Liver (tissue), 3 donors: ENCODE measurements around the gene VSNL1.

ENCODE experiments used
- JUND ChIP-seq, 2 donors: IDR thresholded peaks; 2 replicates each; pipeline ENCODE4 v1.6.1; 2016; ENCODE audit warnings: antibody characterized with exemption in 2 of 2
- SP1 ChIP-seq: IDR thresholded peaks from 2 replicates; pipeline ENCODE4 v1.6.1; 2018; ENCODE audit warnings: antibody characterized with exemption, mild to moderate bottlenecking
- TAF1 ChIP-seq: conservative IDR thresholded peaks from 2 replicates; pipeline ENCODE4 v1.6.1; 2016; ENCODE audit warnings: antibody characterized with exemption, mild to moderate bottlenecking
- YY1 ChIP-seq: IDR thresholded peaks from 2 replicates; pipeline ENCODE4 v1.6.1; 2016; ENCODE audit warnings: antibody characterized with exemption, mild to moderate bottlenecking
- TF ChIP-seq, protein P1 (sequence below): fragments of 150-350 bp; IDR thresholded peaks from 2 replicates; pipeline ENCODE4 v1.5.1; 2017; ENCODE audit warnings: improper control_type of control experiment, low read depth, low read length; ENCODE audit not compliant: missing input control
- TF ChIP-seq, protein P2 (sequence below): IDR thresholded peaks from 2 replicates; pipeline ENCODE4 v1.6.1; 2016; ENCODE audit warnings: antibody characterized with exemption
- TF ChIP-seq, protein P3 (sequence below): IDR thresholded peaks from 2 replicates; pipeline ENCODE4 v1.6.1; 2016; ENCODE audit warnings: antibody characterized with exemption, mild to moderate bottlenecking
- donor health status: healthy.
- donor health status: healthy.

DNA sequence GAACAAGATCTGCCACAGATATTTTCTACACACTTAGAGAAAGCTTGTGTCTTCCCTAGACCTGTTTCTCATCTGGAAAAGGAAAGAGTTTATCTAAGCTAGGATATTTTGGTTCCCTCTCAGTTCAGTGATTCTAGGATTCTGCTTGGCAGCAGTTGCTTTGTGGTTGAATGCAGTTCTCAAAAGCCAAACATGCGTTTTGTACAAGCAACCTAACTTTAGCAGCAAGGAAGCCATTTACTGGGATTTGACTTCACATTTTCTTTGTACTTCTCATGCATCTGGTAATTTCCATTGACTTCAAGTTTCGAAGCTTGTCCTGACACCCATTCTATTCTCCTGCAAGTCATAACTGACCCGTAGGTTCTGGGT lies 33.3 kb downstream of the VSNL1 start:
- TF ChIP-seq, protein P1, sequence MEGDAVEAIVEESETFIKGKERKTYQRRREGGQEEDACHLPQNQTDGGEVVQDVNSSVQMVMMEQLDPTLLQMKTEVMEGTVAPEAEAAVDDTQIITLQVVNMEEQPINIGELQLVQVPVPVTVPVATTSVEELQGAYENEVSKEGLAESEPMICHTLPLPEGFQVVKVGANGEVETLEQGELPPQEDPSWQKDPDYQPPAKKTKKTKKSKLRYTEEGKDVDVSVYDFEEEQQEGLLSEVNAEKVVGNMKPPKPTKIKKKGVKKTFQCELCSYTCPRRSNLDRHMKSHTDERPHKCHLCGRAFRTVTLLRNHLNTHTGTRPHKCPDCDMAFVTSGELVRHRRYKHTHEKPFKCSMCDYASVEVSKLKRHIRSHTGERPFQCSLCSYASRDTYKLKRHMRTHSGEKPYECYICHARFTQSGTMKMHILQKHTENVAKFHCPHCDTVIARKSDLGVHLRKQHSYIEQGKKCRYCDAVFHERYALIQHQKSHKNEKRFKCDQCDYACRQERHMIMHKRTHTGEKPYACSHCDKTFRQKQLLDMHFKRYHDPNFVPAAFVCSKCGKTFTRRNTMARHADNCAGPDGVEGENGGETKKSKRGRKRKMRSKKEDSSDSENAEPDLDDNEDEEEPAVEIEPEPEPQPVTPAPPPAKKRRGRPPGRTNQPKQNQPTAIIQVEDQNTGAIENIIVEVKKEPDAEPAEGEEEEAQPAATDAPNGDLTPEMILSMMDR, result no peak
- TF ChIP-seq, protein P2, sequence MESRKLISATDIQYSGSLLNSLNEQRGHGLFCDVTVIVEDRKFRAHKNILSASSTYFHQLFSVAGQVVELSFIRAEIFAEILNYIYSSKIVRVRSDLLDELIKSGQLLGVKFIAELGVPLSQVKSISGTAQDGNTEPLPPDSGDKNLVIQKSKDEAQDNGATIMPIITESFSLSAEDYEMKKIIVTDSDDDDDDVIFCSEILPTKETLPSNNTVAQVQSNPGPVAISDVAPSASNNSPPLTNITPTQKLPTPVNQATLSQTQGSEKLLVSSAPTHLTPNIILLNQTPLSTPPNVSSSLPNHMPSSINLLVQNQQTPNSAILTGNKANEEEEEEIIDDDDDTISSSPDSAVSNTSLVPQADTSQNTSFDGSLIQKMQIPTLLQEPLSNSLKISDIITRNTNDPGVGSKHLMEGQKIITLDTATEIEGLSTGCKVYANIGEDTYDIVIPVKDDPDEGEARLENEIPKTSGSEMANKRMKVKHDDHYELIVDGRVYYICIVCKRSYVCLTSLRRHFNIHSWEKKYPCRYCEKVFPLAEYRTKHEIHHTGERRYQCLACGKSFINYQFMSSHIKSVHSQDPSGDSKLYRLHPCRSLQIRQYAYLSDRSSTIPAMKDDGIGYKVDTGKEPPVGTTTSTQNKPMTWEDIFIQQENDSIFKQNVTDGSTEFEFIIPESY, result no peak
- TF ChIP-seq JUND (IDR thresholded peaks at IDR 0.05) (no peak), SP1 (no peak), TAF1 (no peak), YY1 (no peak)
- TF ChIP-seq, protein P3, sequence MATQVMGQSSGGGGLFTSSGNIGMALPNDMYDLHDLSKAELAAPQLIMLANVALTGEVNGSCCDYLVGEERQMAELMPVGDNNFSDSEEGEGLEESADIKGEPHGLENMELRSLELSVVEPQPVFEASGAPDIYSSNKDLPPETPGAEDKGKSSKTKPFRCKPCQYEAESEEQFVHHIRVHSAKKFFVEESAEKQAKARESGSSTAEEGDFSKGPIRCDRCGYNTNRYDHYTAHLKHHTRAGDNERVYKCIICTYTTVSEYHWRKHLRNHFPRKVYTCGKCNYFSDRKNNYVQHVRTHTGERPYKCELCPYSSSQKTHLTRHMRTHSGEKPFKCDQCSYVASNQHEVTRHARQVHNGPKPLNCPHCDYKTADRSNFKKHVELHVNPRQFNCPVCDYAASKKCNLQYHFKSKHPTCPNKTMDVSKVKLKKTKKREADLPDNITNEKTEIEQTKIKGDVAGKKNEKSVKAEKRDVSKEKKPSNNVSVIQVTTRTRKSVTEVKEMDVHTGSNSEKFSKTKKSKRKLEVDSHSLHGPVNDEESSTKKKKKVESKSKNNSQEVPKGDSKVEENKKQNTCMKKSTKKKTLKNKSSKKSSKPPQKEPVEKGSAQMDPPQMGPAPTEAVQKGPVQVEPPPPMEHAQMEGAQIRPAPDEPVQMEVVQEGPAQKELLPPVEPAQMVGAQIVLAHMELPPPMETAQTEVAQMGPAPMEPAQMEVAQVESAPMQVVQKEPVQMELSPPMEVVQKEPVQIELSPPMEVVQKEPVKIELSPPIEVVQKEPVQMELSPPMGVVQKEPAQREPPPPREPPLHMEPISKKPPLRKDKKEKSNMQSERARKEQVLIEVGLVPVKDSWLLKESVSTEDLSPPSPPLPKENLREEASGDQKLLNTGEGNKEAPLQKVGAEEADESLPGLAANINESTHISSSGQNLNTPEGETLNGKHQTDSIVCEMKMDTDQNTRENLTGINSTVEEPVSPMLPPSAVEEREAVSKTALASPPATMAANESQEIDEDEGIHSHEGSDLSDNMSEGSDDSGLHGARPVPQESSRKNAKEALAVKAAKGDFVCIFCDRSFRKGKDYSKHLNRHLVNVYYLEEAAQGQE, result no peak
